Raji (cell line): ENCODE measurements around the gene CLCNKB.

Experiments used
- POLR2A ChIP-seq: IDR thresholded peaks from 2 replicates; pipeline ENCODE4 v1.6.1; 2011; ENCODE audit warnings: low read depth, low read length, control low read depth; ENCODE audit not compliant: insufficient read depth

The CLCNKB gene

DNA sequence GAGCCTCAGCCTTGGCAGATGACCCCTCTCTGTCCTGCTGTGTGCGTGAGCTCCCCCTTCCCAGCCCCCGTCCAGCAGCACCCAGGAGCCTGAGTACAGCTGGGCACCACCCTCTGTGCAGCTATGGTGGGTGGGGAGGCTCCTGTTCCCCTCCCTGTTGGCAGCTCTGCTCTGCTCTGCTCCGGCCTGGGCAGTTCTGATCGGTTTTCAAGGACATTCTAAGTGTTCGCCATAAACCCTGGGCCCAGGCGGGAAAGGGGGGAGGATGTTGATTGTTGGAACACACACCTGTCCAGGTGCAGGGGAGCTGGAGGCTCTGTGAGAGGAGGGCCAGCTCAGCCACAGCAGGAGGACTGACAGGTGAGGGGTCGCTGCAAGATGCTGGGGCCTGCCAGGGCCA is at the start of gene CLCNKB:
CLCNKB (plus strand) TSS at position 262 of the 400 bp plus-strand sequence. CDS start 711 bp downstream, outside the sequence.
- TF ChIP-seq POLR2A, result no peak

DNA sequence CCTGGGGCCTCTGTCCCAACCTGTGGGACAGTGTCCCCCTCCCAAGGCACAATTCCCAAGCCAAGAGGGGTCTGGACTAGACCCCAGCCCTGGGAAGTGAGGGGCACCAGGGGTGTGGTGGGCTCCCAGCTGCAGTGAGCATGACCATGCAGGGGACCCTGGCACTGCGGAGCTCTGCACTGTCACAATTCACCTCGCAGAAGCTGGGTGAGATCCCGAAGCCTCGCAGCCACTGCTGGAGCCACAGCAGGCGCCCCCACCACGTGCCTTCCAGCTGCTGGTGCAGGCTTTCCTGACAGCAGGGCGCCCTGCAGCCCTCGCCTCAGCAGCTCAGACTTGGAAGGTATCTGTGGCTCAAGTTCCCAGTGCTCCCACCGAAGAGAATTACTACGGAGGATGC is 49.5 kb upstream of the CLCNKB start:
- TF ChIP-seq POLR2A, result no peak

DNA sequence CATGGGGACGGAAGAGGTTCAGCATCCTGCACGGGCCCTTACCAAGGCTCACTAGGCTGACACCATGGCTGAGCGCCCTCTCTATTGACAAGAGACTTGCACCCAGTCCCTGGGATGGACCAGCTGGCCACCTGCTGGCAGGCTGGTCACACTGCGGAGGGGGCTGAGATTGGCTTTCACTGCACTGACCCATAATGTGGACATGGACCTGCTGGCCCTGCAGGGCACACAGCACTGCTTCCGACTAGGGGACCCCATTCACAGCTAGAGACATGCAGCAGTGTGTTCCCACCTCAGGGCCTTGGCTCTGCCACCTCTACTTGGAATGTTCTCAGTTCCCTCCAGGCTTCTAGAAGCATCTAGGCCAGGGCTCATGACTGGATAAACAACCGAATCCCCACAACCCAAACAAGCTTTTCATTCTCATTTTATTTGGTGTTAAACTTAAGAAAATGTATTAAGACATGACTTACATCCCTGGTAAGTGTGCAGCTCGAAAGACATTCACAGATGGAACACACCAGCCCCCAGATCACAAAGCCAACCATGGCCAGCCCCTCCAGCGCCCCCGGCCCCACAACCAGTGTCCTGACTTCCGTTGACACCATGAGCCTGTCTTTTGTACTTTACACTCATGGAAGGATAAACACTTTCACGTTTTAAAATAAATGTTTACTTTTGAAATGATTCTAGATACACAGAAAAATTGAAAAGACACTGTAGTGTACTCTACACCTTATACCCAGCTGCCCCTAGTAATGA is 48.8 kb upstream of the CLCNKB start:
- TF ChIP-seq POLR2A, result no peak

DNA sequence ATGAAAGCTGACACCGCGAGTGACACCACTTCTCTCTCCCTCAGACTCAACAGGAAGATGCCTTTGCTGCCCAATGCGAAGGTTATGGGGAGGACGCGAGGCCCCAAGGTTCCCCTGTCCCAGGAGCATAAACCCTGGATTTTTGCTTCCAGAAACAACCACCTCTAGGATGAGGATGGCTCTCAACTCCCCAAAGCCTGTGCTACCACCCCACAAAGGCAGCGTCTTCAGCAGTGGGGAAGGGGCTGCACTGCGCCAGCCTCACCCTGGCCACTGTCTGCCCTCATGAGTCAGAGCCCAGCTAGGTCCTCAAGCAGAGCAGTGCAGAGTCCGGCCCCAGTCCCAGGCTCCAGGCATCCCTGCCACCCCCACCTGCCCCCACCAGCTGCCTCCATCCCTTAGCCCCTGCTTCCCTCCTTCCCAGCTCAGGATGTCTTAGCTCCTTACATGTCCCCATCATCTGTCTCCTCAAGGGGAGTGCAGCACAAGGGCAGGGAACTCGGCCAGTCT is 46.5 kb upstream of the CLCNKB start:
- no peak for TF ChIP-seq POLR2A

DNA sequence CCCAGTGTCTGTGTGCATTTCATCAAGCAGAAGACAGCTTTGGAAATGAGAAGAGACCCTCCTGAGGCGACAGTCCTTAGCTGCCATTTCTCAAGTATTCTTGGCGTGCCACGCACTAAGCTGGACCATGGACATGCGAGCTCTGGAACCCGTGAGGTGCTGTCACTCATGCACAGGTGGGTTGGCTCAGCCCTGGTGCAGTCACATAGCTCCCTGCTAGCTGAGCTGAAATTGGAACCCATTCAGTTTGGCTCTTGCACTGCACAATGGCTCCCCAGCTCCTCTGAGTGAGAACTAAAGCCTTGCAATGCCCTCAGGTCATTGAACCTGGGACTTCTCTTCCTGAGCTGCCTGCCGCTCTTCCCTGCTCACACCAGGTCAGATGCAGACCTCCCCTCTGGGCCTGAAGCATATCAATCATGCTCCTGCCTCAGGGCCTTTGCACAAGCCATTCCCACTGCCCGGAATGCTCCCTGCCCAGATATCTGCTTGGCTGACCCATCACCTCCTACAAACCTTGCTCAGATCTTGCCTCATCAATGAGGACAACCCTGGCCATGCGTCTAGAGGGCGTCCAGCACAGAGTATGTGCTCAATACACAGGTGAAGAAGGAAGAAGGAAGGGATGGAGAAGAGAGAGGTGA is 45.8 kb upstream of the CLCNKB start:
- TF ChIP-seq POLR2A, result no peak

DNA sequence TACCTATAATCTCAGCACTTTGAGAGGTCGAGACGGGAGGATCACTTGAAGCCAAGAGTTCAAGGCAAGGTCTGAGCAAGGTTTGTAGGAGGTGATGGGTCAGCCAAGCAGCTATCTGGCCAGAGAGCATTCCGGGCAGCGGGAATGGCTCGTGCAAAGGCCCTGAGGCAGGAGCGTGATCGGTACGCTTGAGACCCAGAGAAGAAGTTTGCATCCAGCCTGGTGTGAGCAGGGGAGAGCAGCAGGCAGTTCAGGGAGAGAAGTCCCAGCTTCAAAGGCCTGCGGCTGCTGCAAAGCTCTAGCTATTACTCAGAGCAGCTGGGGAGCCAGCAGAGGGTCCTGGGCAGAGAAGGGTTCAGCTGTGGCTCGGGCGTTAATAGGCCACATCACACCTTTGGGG is 44.7 kb upstream of the CLCNKB start:
- TF ChIP-seq POLR2A, result no peak

DNA sequence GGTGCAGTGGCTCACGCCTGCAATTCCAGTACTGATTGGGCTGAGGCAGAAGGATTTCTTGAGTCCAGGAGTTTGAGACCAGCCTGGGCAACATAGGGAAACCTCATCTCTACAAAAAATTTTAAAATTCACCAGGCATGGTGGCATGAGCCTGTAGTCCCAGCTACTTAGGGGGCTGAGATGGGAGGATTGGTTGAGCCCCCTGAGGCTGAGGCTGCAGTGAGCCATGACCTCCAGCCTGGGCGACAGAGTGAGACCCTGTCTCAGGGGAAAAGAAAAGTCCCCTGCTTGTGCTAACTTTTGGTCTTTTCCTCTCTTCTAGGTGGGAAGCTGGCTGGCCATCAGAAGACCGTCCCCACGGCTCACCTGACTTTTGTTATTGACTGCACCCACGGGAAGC is 38.0 kb upstream of the CLCNKB start:
- TF ChIP-seq POLR2A, result no peak

DNA sequence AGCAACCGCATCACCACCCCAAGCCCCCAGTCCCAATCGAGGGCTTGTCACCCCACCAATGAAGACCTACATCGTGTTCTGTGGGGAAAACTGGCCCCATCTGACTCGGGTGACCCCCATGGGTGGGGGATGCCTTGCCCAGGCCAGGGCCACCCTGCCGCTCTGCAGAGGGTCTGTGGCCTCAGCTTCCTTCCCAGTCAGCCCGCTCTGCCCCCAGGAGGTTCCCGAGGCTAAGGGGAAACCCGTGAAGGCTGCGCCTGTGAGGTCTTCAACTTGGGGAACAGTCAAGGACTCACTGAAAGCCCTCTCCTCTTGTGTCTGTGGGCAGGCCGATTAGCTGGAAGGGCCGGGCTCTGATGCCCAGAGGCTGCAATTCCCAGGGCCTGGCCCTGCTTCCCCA is 37.6 kb upstream of the CLCNKB start:
- no peak for TF ChIP-seq POLR2A

DNA sequence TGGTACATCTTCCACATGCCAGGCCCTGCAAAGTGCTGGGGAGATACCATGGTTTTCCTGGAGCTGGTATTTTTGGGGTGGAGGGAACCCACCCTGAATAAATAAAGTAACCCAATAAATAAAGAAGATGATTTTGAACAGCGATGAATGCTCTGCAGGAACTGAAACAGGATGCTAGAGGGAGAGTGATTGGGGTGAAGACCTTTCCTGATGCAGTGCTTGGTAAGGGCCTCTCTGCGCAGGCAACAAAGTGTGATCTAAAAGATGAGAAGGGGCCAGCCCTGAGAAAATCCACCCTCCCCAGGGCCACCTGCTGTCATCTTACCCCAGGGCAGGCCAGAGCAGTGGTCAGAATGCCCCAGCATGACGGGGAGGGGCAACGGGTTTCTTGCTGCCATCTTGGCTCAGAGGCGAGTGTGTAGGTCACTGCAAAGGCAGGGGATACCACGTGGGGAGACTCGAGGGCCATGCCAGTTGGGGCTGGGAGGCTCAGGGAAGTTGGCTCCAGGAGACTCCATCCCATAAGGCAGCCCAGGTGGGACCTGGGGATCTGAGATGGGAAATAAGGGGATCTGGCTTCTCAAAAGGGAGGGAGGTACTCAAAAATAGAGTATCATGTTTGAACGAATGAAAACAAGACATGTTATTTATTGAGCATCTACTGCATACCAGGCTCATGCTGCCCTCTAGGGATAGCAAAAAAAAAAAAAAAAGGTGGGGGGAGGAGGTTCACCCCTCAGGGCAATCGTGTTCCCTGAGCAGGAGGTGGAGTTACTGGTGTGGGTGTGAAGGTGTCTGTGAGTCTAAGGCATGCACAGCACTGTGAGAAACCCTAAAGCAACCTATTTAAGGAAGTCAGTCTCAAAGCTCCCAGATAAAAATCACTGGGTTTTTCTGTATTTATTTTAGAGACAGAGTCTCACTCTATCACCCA is 36.8 kb upstream of the CLCNKB start:
- TF ChIP-seq POLR2A, result no peak

DNA sequence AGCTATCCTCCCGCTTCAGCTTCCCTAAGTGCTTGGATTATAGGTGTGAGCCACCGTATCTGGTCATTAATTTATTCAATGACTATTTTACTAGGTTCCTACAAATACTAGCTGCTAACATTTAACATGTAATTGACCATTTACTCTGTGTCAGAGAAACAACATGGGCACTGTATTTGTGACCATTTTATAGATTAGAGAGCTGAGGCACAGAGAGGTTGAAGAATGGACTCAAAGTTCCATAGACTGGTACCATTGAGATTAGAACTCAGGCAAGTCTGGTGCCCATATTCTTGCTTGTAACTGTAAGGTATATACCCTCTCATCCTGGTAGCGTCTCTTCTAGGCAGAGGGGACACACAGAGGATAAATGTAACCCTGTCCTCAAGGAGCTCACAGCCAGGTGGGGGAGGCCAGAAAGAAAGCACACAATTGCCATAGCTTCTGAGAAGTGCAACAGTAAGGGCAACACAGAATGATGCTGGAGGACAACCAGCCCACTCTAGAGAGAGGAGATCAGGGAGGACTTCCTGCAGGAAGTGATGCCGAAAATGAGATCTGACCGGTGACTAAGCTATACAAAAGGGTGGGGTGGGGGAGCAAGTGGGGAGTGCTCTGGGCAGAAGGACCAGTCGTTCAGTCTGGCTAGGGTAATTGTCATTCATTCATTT is 35.8 kb upstream of the CLCNKB start:
- TF ChIP-seq POLR2A, result no peak

DNA sequence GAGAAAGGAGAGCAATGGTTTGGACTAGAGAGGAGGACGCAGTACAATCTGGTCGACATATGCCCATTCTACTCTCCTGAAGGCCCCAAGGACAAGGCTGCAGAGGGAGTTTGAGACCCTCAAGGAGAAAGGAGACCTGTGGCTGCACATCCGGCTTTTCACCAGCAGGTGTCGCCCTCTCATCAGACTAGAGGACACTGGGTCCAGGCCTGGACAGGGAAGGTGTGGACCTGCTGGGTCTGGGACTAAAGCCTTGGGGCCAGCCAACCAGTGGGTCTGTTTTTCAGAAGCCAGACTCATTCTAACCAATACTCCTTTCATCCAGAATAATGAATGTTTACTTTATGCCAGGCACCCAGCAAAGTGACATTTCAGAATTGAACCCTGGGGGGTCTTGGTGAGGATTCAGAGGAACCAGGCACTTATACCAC is 34.5 kb upstream of the CLCNKB start:
- no peak for TF ChIP-seq POLR2A

DNA sequence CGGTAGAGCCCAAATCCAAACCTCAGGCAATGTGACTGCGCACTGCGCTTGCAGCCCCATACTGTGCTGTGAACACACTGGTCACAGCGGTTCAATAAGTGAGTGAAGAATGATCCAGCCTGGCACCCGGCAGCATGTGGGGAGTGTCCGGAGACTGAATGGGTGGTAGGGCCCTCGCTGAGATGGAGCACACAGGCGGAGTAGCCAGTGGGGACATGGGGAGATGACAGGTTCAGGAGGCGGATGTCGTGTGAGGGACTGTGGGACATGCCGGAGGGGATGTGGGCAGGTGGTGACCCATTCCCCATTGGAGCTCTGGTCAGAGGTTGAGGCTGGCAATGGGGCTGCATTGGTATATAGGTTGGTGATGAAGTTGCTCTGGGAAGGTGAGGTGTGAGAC is 33.9 kb upstream of the CLCNKB start:
- TF ChIP-seq POLR2A, result no peak

DNA sequence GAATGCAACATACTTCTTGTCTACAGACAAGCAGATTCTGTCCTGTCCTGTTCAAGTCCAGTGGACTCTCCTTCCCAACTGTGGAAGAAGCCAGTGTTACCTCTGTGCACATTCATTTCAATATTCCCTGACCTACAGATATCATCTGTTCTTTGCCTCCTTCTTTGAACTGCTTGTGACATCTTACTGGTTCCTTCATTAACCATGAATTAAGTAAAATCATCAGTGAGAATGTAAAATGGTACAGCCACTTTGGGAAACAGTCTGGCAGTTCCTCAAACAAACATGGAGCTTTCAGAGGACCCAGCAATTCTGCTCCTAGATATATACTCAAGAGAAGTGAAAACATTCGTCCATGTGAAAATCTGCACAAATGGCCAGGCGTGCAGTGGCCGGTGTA is 32.7 kb upstream of the CLCNKB start:
- no peak for TF ChIP-seq POLR2A

DNA sequence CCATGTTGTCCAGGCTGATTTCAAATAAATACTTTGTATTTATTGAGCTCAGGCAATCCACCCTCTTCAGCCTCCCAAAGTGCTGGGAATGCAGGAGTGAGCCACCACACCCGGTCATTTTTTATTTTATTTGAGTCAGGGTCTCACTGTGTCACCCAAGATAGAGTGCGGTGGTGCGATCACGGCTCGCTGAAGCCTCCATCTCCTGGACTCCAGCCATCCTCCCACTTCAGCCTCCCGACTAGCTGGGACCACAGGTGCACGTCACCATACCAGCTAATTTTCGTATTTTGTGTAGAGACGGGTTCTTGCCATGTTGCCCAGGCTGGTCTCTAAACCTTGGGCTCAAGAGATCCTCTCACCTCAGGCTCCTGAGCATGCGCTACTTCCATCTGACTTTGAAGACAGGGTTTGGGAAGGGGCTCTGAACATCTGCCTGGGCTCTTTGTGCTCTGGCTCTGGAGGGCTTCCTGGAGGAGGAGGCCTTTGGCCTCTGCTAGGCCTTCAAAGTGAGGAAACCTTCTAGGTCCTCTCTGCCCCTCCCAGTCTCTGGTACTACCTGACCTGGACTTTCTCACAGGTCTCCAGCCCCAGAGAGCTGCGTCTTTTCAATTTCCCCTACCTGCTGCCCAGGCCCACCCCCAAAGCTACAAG is 31.5 kb upstream of the CLCNKB start:
- TF ChIP-seq POLR2A, result no peak
